ENCODE results near the gene PCOLCE2.

DNA sequence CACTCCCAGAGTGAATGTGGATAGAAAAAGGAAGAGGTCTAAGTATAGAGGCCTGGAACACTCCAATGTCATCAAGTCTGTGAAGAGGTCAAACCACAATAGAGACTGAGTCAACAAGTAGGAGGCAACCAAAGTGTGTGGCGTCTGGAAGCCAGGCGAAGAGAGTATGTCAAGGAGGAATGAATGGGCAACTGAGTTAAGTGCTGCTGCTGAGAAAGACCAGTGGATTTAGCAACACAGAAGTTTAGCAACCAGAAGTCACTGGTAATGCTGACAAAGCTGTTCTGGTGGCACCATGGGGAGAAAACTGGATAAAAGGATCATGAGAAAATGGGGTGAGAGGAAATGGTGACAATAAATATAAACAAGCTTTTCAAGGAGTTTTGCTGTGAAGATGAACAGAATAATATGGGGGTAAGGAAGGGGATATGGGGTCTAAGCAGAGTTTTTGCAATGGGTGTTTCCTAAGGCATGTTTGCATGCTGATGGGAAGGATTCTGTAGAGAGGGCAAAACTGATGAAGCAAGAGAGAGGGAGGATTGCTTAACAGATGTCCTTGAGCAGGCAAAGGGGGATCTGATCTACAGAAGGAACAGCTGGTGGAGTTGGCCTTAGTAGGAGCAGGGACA is 38.4 kb downstream of the PCOLCE2 start:
- TF ChIP-seq, protein P1, sequence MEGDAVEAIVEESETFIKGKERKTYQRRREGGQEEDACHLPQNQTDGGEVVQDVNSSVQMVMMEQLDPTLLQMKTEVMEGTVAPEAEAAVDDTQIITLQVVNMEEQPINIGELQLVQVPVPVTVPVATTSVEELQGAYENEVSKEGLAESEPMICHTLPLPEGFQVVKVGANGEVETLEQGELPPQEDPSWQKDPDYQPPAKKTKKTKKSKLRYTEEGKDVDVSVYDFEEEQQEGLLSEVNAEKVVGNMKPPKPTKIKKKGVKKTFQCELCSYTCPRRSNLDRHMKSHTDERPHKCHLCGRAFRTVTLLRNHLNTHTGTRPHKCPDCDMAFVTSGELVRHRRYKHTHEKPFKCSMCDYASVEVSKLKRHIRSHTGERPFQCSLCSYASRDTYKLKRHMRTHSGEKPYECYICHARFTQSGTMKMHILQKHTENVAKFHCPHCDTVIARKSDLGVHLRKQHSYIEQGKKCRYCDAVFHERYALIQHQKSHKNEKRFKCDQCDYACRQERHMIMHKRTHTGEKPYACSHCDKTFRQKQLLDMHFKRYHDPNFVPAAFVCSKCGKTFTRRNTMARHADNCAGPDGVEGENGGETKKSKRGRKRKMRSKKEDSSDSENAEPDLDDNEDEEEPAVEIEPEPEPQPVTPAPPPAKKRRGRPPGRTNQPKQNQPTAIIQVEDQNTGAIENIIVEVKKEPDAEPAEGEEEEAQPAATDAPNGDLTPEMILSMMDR (conservative IDR thresholded peaks at IDR 0.05; ENCODE audit: low read depth, low read length), result no peak
- no peak for TF ChIP-seq EZH2 (IDR thresholded peaks at IDR 0.05; ENCODE audit: low read length, unreplicated experiment)

All from PC-3 (cell line).